ENCODE results near the gene COL23A1. TPM values are rescaled to one million over a fixed set of nuclear protein-coding genes. Genes with fewer than 3 reads are reported as not detected.

The COL23A1 gene
- total and polyA plus RNA-seq, 2 of the 13 experiments (the other 11 are each of a cell fraction or from before 2014, with no cell fraction given) = not detected

- TF ChIP-seq ZBTB40 (IDR thresholded peaks at IDR 0.05) = no peak
- TF ChIP-seq ZBTB40 (CRISPR knock-in tag; IDR thresholded peaks at IDR 0.05) = no peak
- no peak for TF ChIP-seq ZNF788 (CRISPR knock-in tag; IDR thresholded peaks at IDR 0.05; ENCODE audit: borderline replicate concordance)
- no peak for TF ChIP-seq HINFP (CRISPR knock-in tag; IDR thresholded peaks at IDR 0.05; ENCODE audit: low read depth)
- TF ChIP-seq GPN1 (CRISPR knock-in tag; IDR thresholded peaks at IDR 0.05; ENCODE audit: borderline replicate concordance) = no peak
These were observed 203.8 kb downstream of the COL23A1 start (continued) for GRCh38 chr5:178386336-178386931.
